ENCODE data around the gene CALD1.

CALD1 gene

GRCh38 chr7:134926396-134926795, 147.0 kb downstream of the CALD1 start:
- DNase-seq (ENCODE audit: low read depth in 3 of 3) = no peak

- DNase-seq (ENCODE audit: low read depth in 3 of 3) = no peak
Measured at GRCh38 chr7:134927076-134927475, 147.6 kb downstream of the CALD1 start.

GRCh38 chr7:134927723-134928122, 148.3 kb downstream of the CALD1 start:
- DNase-seq (ENCODE audit: low read depth in 3 of 3) = no peak

GRCh38 chr7:134928554-134928953, 149.1 kb downstream of the CALD1 start:
- DNase-seq (ENCODE audit: low read depth in 3 of 3) = no peak

- DNase-seq (ENCODE audit: low read depth in 3 of 3) = no peak
Measured at GRCh38 chr7:134931487-134931886, 152.1 kb downstream of the CALD1 start.

GRCh38 chr7:134932707-134933370, 153.4 kb downstream of the CALD1 start:
- no peak for DNase-seq (ENCODE audit: low read depth in 3 of 3)

GRCh38 chr7:134933460-134934068, 154.1 kb downstream of the CALD1 start:
- DNase-seq (ENCODE audit: low read depth in 3 of 3) = no peak

- no peak for DNase-seq (ENCODE audit: low read depth in 3 of 3)
Measured at GRCh38 chr7:134935701-134936100, 156.3 kb downstream of the CALD1 start.

GRCh38 chr7:134936893-134937510, 157.6 kb downstream of the CALD1 start:
- DNase-seq (ENCODE audit: low read depth in 3 of 3) = no peak

- DNase-seq (ENCODE audit: low read depth in 3 of 3) = no peak
Measured at GRCh38 chr7:134938141-134938540, 158.7 kb downstream of the CALD1 start.

GRCh38 chr7:134939136-134939535, 159.7 kb downstream of the CALD1 start:
- no peak for DNase-seq (ENCODE audit: low read depth in 3 of 3)

GRCh38 chr7:134940729-134941128, 161.3 kb downstream of the CALD1 start:
- DNase-seq (ENCODE audit: low read depth in 3 of 3) = no peak

- DNase-seq (ENCODE audit: low read depth in 3 of 3) = no peak
Measured at GRCh38 chr7:134941185-134941900, 161.9 kb downstream of the CALD1 start.

GRCh38 chr7:134941952-134942351, 162.5 kb downstream of the CALD1 start:
- no peak for DNase-seq (ENCODE audit: low read depth in 3 of 3)

- DNase-seq (ENCODE audit: low read depth in 3 of 3) = no peak
Measured at GRCh38 chr7:134942690-134943466, 163.4 kb downstream of the CALD1 start.

- DNase-seq (ENCODE audit: low read depth in 3 of 3) = no peak
Measured at GRCh38 chr7:134943785-134944400, 164.5 kb downstream of the CALD1 start.

- DNase-seq (ENCODE audit: low read depth in 3 of 3) = no peak
Measured at GRCh38 chr7:134945691-134946090, 166.3 kb downstream of the CALD1 start.

- DNase-seq (ENCODE audit: low read depth in 3 of 3) = no peak
Measured at GRCh38 chr7:134946260-134946659, 166.8 kb downstream of the CALD1 start.

GRCh38 chr7:134947329-134947728, 167.9 kb downstream of the CALD1 start:
- no peak for DNase-seq (ENCODE audit: low read depth in 3 of 3)

GRCh38 chr7:134947831-134948230, 168.4 kb downstream of the CALD1 start:
- DNase-seq (ENCODE audit: low read depth in 3 of 3) = no peak

- no peak for DNase-seq (ENCODE audit: low read depth in 3 of 3)
Measured at GRCh38 chr7:134948246-134948645, 168.8 kb downstream of the CALD1 start.

Data from stimulated activated CD4-positive, alpha-beta T cell treated with anti-CD3 and anti-CD28 coated beads, TNF-alpha, amount 100 ng/mL, for 24 hours (primary cell).